AG04450 (cell line): ENCODE results near the gene RNF10. TPM values are rescaled to one million over a fixed set of nuclear protein-coding genes. Genes with fewer than 3 reads are reported as not detected.
"Not testable (repeated sequence)": the region's sequence is repeated elsewhere in the genome, so short reads cannot be mapped to it uniquely, and the experiment has no call there.

ENCODE experiments used
- CTCF ChIA-PET: fragments of 300-600, 350-600 bp; formaldehyde crosslinking; extraction: SDS; loops from one replicate; lab custom pipeline; 2022; ENCODE audit warnings: antibody characterized with exemption, inconsistent platforms; lab: Charles Lee
- POLR2A ChIA-PET: fragments of 350-600 bp; formaldehyde crosslinking; extraction: SDS; loops from one replicate; lab custom pipeline; 2021; ENCODE audit warnings: antibody characterized with exemption, inconsistent platforms; lab: Yijun Ruan, JAX
- DNase-seq: peaks from one replicate; pipeline ENCODE4 v3.0.0-alpha.2; 2011; ENCODE audit warnings: low read depth, low spot score
- H3K27ac ChIP-seq: one replicate; pipeline ENCODE4 v1.5.1; 2012; ENCODE audit warnings: low read depth, low read length, control low read depth
- H3K27me3 ChIP-seq: one replicate; pipeline ENCODE4 v1.6.0; 2012; ENCODE audit warnings: low read length; ENCODE audit not compliant: control insufficient read depth, insufficient read depth
- H3K4me3 ChIP-seq: 2 replicates; pipeline ENCODE4 v1.5.1; 2011; ENCODE audit warnings: mild to moderate bottlenecking, low read depth, low read length, control low read depth
- H3K9me3 ChIP-seq: 2 replicates; pipeline ENCODE4 v1.5.1; 2012; ENCODE audit warnings: low read length; ENCODE audit not compliant: control insufficient read depth, insufficient read depth
- CTCF ChIP-seq: IDR thresholded peaks from 2 replicates; pipeline ENCODE4 v1.5.1; 2011; ENCODE audit warnings: low read depth, low read length, control low read depth, inconsistent platforms
- polyA plus RNA-seq: library from polyadenylated mRNA; depleted of rRNA; stranded (reverse); fragments of >200 nt; gene quantifications from 2 replicates; pipeline ENCODE4 v1.2.3, GENCODE V29; 2011

RNF10 gene
- polyA plus RNA-seq, 1 experiment: 105 TPM

DNA sequence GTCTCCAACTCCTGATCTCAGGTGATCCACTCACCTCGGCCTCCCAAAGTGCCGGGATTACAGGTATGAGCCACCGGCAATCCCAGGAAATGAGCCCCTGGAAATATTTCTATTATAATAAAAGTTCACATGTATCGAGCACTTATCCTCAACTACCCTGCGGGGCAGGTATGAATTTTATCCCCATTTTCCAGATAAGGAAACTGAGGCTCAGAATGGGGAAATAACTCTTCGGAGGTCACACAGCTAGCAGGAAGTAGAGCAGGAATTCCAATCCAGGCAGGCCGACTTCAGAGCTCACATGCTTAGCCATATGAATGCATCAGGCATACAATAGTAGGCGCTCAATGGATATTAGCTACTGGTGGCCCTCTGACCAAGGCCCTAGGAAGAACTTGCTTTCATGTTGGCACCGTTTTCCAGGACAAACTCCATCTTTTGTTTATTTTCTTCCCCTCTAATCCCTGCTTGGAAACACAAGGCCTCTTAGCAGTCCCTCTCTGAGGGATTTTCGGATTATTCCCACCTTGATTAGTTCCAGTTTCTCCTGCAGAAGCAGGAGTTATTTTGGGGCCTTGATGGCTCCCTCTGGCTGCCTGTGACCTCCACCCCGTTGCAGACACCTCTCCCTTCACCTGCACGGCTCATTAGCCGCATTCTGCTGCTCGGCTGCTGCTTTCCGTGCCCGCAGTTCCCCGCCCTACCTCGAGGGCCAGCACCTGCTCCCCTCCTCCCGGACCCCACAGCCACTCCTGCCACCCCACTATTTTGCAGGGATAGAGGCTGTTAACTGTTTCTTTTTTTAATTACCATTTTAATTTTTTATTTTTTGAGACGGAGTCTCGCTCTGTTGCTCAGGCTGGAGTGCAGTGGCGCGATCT is 65.8 kb downstream of the RNF10 start:
- POLR2A ChIA-PET: no interaction called here
- no peak for TF ChIP-seq CTCF
- CTCF ChIA-PET: interaction anchor here (0.9 to 2.0 kb wide), 3 partner anchors 16 to 47 kb away, joined by 3 to 5 read pairs (median 3); no protein-coding TSS in a partner anchor
- Histone ChIP-seq H3K9me3 (no peaks in the 10 kb centered on the region), H3K4me3 (no peak overlapping the region), H3K27ac (no peak overlapping the region), H3K27me3 (peaks cover 29% of the 10 kb centered on the region)
- DNase-seq: no peak

- POLR2A ChIA-PET, H3K4me3 ChIP-seq, DNase-seq, H3K27ac ChIP-seq, H3K9me3 ChIP-seq: not testable (repeated sequence)
- H3K27me3 ChIP-seq: peaks cover 27% of the 10 kb centered on the region
- CTCF ChIA-PET: interaction anchor here (1.2 to 1.9 kb wide), 2 partner anchors 44 to 47 kb away, joined by 4 to 6 read pairs; no protein-coding TSS in a partner anchor
Observed at GRCh38 chr12:120602416-120602815, 68.3 kb downstream of the RNF10 start.

DNA sequence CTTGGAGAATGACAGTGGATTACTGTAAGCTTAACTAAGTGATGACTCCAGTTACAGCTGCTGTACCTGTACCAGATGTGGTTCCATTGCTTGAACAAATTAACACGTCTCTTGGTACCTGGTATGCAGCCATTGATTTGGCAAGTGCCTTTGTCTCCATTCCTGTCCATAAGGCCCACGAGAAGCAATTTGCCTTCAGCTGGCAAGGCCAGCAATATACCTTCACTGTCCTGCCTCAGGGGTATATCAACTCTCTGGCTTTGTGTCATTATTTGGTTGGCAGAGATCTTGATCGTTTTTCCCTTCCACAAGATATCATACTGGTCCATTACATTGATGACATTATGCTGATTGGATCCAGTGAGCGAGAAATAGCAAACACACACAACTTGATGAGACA is 76.4 kb downstream of the RNF10 start:
- no peak for DNase-seq
- H3K4me3 ChIP-seq: no peak overlapping the region
- H3K27ac ChIP-seq: no peak overlapping the region
- no peak for TF ChIP-seq CTCF
- H3K27me3 ChIP-seq: peaks cover 10% of the 10 kb centered on the region
- POLR2A ChIA-PET: no interaction called here
- CTCF ChIA-PET: no interaction called here
- H3K9me3 ChIP-seq: no peaks in the 10 kb centered on the region

DNA sequence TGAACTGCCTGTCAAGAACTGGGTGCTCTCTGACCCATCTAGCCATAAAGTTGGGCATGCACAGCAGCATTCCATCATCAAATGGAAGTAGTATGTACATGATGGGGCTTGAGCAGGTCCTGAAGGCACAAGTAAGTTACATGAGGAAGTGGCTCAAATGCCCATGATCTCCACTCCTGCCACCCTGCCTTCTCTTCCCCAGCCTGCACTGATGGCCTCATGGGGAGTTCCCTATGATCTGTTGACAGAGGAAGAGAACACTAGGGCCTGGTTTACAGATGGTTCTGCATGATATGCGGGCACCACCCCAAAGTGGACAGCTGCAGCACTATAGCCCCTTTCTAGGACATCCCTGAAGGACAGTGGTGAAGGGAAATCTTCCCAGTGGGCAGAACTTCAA is 77.4 kb downstream of the RNF10 start:
- POLR2A ChIA-PET, H3K27ac ChIP-seq, H3K4me3 ChIP-seq, H3K9me3 ChIP-seq, DNase-seq: not testable (repeated sequence)
- H3K27me3 ChIP-seq: peaks cover 10% of the 10 kb centered on the region
- CTCF ChIA-PET: interaction anchor here (1.0 kb wide), 1 partner anchor 448 kb away, joined by 3 read pairs; no protein-coding TSS in a partner anchor

GRCh38 chr12:120614848-120615247 is 80.7 kb downstream of the RNF10 start:
- Histone ChIP-seq H3K4me3 (no peak overlapping the region), H3K9me3 (no peaks in the 10 kb centered on the region), H3K27me3 (peaks cover 21% of the 10 kb centered on the region), H3K27ac (no peak overlapping the region)
- CTCF ChIA-PET: interaction anchor here (1.1 kb wide), 1 partner anchor 34 kb away, joined by 7 read pairs; no protein-coding TSS in a partner anchor
- TF ChIP-seq CTCF: no peak
- POLR2A ChIA-PET: no interaction called here
- DNase-seq: no peak

- POLR2A ChIA-PET: not testable (repeated sequence)
Observed at GRCh38 chr12:120617193-120617592, 83.0 kb downstream of the RNF10 start.

DNA sequence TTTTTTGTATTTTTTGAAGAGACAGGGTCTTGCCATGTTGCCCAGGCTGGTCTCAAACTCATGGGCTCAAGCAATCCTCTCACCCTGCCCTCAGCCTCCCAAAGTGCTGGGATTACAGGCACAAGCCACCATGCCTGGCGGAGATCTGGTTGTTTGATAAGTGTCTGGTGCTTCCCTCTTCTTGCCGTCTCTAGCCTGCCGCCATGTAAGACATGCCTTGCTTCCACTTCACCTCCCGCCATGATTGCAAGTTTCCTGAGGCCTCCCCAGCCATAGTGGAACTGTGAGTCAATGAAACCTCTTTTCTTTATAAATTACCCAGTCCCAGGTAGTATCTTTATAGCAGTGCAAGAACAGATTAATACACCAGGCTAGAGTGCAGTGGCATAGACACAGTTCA is 83.6 kb downstream of the RNF10 start:
- H3K27ac ChIP-seq, H3K9me3 ChIP-seq, POLR2A ChIA-PET, DNase-seq, H3K4me3 ChIP-seq: not testable (repeated sequence)
- peaks cover 29% of the 10 kb centered on the region for H3K27me3 ChIP-seq
- CTCF ChIA-PET: interaction anchor here (1.1 kb wide), 1 partner anchor 30 kb away, joined by 3 read pairs; no protein-coding TSS in a partner anchor

More at GRCh38 chr12:120617193-120617592, 83.0 kb downstream of the RNF10 start:
- not testable (repeated sequence) for H3K27ac ChIP-seq, H3K9me3 ChIP-seq, H3K4me3 ChIP-seq, DNase-seq
- H3K27me3 ChIP-seq: peaks cover 30% of the 10 kb centered on the region
- CTCF ChIA-PET: interaction anchor here (1.1 kb wide), 1 partner anchor 31 kb away, joined by 3 read pairs; no protein-coding TSS in a partner anchor
